Upper lobe of left lung (tissue), 6 donors: Measurements from ENCODE around the gene ARHGEF38. TPM values are rescaled to one million over a fixed set of nuclear protein-coding genes. Genes with fewer than 3 reads are reported as not detected.
A peak's percentile ranks its signal among the peaks of the same experiment; 100 is the strongest.

Experiments
- ATAC-seq, 2 donors: fragments of 200-7000 bp; cut with Tn5 transposase; one replicate each; pipeline ENCODE4 v1.9.1; 2022; ENCODE audit warnings: mild to moderate bottlenecking in 2 of 2, moderate library complexity in 2 of 2; ENCODE audit not compliant: low FRiP score in 2 of 2
- DNase-seq, 2 donors: peaks; one replicate each; pipeline ENCODE4 v3.0.0-alpha.2; 2019 to 2020
- H3K27ac ChIP-seq, 4 donors: fragments of 200-600 bp; sonication (generic); one replicate each; pipeline ENCODE4 v1.5.1; 2016 to 2019
- H3K27me3 ChIP-seq, 4 donors: fragments of 200-600 bp; sonication (generic); one replicate each; pipeline ENCODE4 v1.5.1; 2017 to 2019
- H3K36me3 ChIP-seq, 4 donors: fragments of 200-600 bp; sonication (generic); one replicate each; pipeline ENCODE4 v1.5.1; 2016 to 2019
- H3K4me1 ChIP-seq, 4 donors: fragments of 200-600 bp; sonication (generic); one replicate each; pipeline ENCODE4 v1.5.1; 2018 to 2019
- H3K4me3 ChIP-seq, 4 donors: fragments of 200-600 bp; sonication (generic); one replicate each; pipeline ENCODE4 v1.5.1; 2017 to 2019; ENCODE audit warnings: mild to moderate bottlenecking in 2 of 4, moderate library complexity in 1 of 4
- H3K9me3 ChIP-seq, 4 donors: fragments of 200-600 bp; sonication (generic); one replicate each; pipeline ENCODE4 v1.5.1; 2018 to 2019
- CTCF ChIP-seq, 6 experiments: fragments of 450-650 bp in 4 of 6; fragments of 200-600 bp in 2 of 6; sonication (generic) in 2 of 6; IDR thresholded peaks; one replicate each; pipeline ENCODE4 v1.5.1; 2016 to 2019; ENCODE audit warnings: antibody characterized with exemption in 6 of 6
- EP300 ChIP-seq, 4 donors: sonication (generic); formaldehyde crosslinking; IDR thresholded peaks; one replicate each; pipeline ENCODE4 v1.5.1; 2017; ENCODE audit warnings: antibody characterized with exemption in 4 of 4, control low read depth in 2 of 4
- POLR2A ChIP-seq, 4 donors: fragments of 450-650 bp; IDR thresholded peaks; one replicate each; pipeline ENCODE4 v1.5.1; 2016 to 2017; ENCODE audit warnings: antibody characterized with exemption in 4 of 4, mild to moderate bottlenecking in 2 of 4
- POLR2AphosphoS5 ChIP-seq, 2 donors: sonication (generic); formaldehyde crosslinking; IDR thresholded peaks; one replicate each; pipeline ENCODE4 v1.5.1; 2017; ENCODE audit warnings: antibody characterized with exemption in 2 of 2
- WGBS, 2 donors: methylation state at CpG; one replicate each; pipeline ENCODE4 v1.1.5; 2017 to 2018; 5-methylcytosine and 5-hydroxymethylcytosine counted together
- total RNA-seq, 6 donors: library from RNA; depleted of rRNA in 4 of 6; stranded (reverse); fragments of >200 nt in 4 of 6; gene quantifications; one replicate each; pipeline versions ENCODE4 v1.1.0 to v1.2.1, GENCODE V29; 2016 to 2021
- donor health status: DM: no; HTN: no; CAD: no; lungs with moderate emphysema.
- donor health status: DM: no; HTN: yes; CAD: no; lungs with severe emphysema.

ARHGEF38 gene
- total RNA-seq, 6 donors from 2014 or later: 5.9 to 35.4 (median 19.6) TPM

DNA sequence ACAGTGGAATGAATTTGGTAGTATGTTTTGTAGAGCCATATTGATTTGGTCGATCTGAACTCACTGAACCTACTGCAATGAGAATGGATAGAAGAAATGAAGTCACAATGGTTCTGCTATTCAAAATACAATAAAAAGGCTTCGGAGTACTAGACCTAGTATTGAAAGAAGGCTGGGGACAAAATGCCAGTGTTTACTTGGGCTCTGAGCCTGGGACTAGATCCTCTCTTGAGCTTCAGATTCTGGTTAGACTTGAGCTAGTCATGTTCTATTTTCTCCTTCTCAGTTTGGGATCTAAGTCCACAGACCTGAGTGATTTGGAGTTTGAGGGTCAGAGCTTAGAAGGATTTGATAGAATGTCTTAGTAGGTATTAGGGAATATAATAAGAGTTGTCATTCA lies 146.2 kb downstream of the ARHGEF38 start:
- Histone ChIP-seq H3K27me3 (no peaks in the 10 kb centered on the region), H3K4me3 (no peak overlapping the region), H3K4me1 (peaks cover 0 to 4% (median 0%) of the 10 kb centered on the region in 4 donors), H3K27ac (no peak overlapping the region), H3K36me3 (peaks cover 0 to 59% (median 10%) of the 10 kb centered on the region in 4 donors), H3K9me3 (no peaks in the 10 kb centered on the region)
- ATAC-seq (no peak), DNase-seq (no peak)
- TF ChIP-seq EP300 (IDR thresholded peaks at IDR 0.05): no peak
- no peak for TF ChIP-seq POLR2A (IDR thresholded peaks at IDR 0.05)
- no peak for TF ChIP-seq POLR2AphosphoS5 (IDR thresholded peaks at IDR 0.05)
- no peak for TF ChIP-seq CTCF (IDR thresholded peaks at IDR 0.05)
- WGBS, 2 donors: 80 to 86% methylated on average over 2 of the region's 2 CpGs

GRCh38 chr4:105707782-105708180 lies 155.4 kb downstream of the ARHGEF38 start:
- no peaks in the 10 kb centered on the region for H3K27me3 ChIP-seq
- peak overlapping the region; percentile 87 to 93 (median 91) for H3K27ac ChIP-seq
- DNase-seq (no peak), ATAC-seq (no peak)
- H3K4me1 ChIP-seq: peaks cover 18 to 27% (median 22%) of the 10 kb centered on the region in 4 donors
- TF ChIP-seq CTCF (IDR thresholded peaks at IDR 0.05) (no peak), POLR2AphosphoS5 (IDR thresholded peaks at IDR 0.05) (no peak), EP300 (IDR thresholded peaks at IDR 0.05) (no peak), POLR2A (IDR thresholded peaks at IDR 0.05) (no peak)
- peak overlapping the region; percentile 75 to 97 (median 87) for H3K4me3 ChIP-seq
- peaks cover 0 to 4% (median 0%) of the 10 kb centered on the region in 4 donors for H3K36me3 ChIP-seq
- 20 to 24% methylated on average over 7 of the region's 7 CpGs for whole genome bisulfite sequencing, 2 donors
- peaks cover 0 to 4% (median 0%) of the 10 kb centered on the region in 4 donors for H3K9me3 ChIP-seq

GRCh38 chr4:105708181-105709080 lies 156.0 kb downstream of the ARHGEF38 start, which contains the start of the genes GSTCD and INTS12:
Gene GSTCD, plus strand, starts transcription at chr4:105708784. Its CDS starts 8,830 bp downstream, at chr4:105717614.
Gene INTS12, minus strand, starts transcription at chr4:105708689. Its CDS starts 8,684 bp downstream, at chr4:105700005.
- Histone ChIP-seq H3K36me3 (peaks cover 0 to under 1% (median 0%) of the 10 kb centered on the region in 4 donors), H3K4me3 (peak within 1 kb of the TSS; percentile 75 to 97 (median 87)), H3K9me3 (peaks cover 0 to 4% (median 0%) of the 10 kb centered on the region in 4 donors), H3K27me3 (no peaks in the 10 kb centered on the region), H3K4me1 (peaks cover 18 to 27% (median 22%) of the 10 kb centered on the region in 4 donors), H3K27ac (peak within 1 kb of the TSS; percentile 87 to 93 (median 91))
- DNase-seq: peak; percentile 89 to 92
- 0% methylated on average over 7 to 63 of the region's 63 CpGs for WGBS, 2 donors
- TF ChIP-seq EP300 (IDR thresholded peaks at IDR 0.05) (peak in 2 of 4 donors; percentile 35 to 78), POLR2A (IDR thresholded peaks at IDR 0.05) (peak in 3 of 4 donors; percentile 70 to 83 (median 72)), CTCF (IDR thresholded peaks at IDR 0.05) (peak in 1 of 6 experiments; percentile 22), POLR2AphosphoS5 (IDR thresholded peaks at IDR 0.05) (peak; percentile 93 to 97)
- peak; percentile 99 for ATAC-seq

GRCh38 chr4:105709081-105709450 lies 156.6 kb downstream of the ARHGEF38 start:
- Histone ChIP-seq H3K36me3 (no peaks in the 10 kb centered on the region), H3K4me3 (peak overlapping the region; percentile 75 to 97 (median 87)), H3K9me3 (peaks cover 0 to 4% (median 0%) of the 10 kb centered on the region in 4 donors), H3K4me1 (peaks cover 18 to 27% (median 22%) of the 10 kb centered on the region in 4 donors), H3K27ac (peak overlapping the region; percentile 87 to 93 (median 91)), H3K27me3 (no peaks in the 10 kb centered on the region)
- ATAC-seq (peak in 1 of 2 donors; percentile 54), DNase-seq (no peak)
- WGBS, 2 donors: 0% methylated on average over 5 to 11 of the region's 11 CpGs
- no peak for TF ChIP-seq CTCF (IDR thresholded peaks at IDR 0.05)
- TF ChIP-seq EP300 (IDR thresholded peaks at IDR 0.05): no peak
- TF ChIP-seq POLR2AphosphoS5 (IDR thresholded peaks at IDR 0.05): no peak
- TF ChIP-seq POLR2A (IDR thresholded peaks at IDR 0.05): no peak
